HEK293 (cell line): ENCODE measurements around the gene OR56A3.

ENCODE experiments used
- CTCF ChIA-PET: fragments of 350-600 bp; formaldehyde crosslinking; extraction: SDS; loops from one replicate; lab custom pipeline; 2021; ENCODE audit warnings: antibody characterized with exemption; lab: Yijun Ruan, JAX
- POLR2A ChIA-PET: fragments of 300-600 bp; formaldehyde crosslinking; extraction: SDS; loops from one replicate; lab custom pipeline; 2020; ENCODE audit warnings: antibody characterized with exemption, inconsistent platforms; lab: Yijun Ruan, JAX
- H3K27ac ChIP-seq: fragments of 200-500 bp; sonication (Bioruptor generic); 2 replicates; pipeline ENCODE4 v1.5.1; 2014; ENCODE audit warnings: low read depth, low read length, control low read depth, inconsistent platforms; ENCODE audit errors: extremely low read depth
- H3K36me3 ChIP-seq, 2 experiments: fragments of 200-500 bp in 1 of 2; sonication (Bioruptor generic) in 1 of 2; 1 replicate in 1 of 2; 2 replicates in 1 of 2; pipeline ENCODE4 v1.5.1; 2014 to 2017; ENCODE audit warnings: inconsistent platforms in 2 of 2, low read length in 2 of 2; ENCODE audit not compliant: control insufficient read depth in 2 of 2, insufficient read depth in 1 of 2
- H3K4me1 ChIP-seq: fragments of 200-500 bp; sonication (Bioruptor generic); 2 replicates; pipeline ENCODE4 v1.5.1; 2014; ENCODE audit warnings: mild to moderate bottlenecking, low read length, inconsistent platforms; ENCODE audit not compliant: control insufficient read depth, insufficient read depth
- H3K4me3 ChIP-seq: 2 replicates; pipeline ENCODE4 v1.5.1; 2011; ENCODE audit warnings: low read depth, mild to moderate bottlenecking, control low read depth, low read length, moderate library complexity
- H3K9me3 ChIP-seq: fragments of 200-500 bp; sonication (Bioruptor generic); 2 replicates; pipeline ENCODE4 v1.5.1; 2014; ENCODE audit warnings: low read depth, low read length, inconsistent platforms; ENCODE audit not compliant: control insufficient read depth, insufficient read depth
- BCL11A ChIP-seq: fragments of 450-650 bp; formaldehyde crosslinking; IDR thresholded peaks from 2 replicates; pipeline ENCODE4 v1.5.1; 2016; ENCODE audit warnings: low read depth, missing biosample characterization, missing genetic modification characterization
- HOXD13 ChIP-seq: sonication (generic); formaldehyde crosslinking; IDR thresholded peaks from 2 replicates; pipeline ENCODE4 v1.8.0; 2022; ENCODE audit warnings: missing genetic modification reagents, borderline replicate concordance
- KLF7 ChIP-seq: fragments of 450-650 bp; formaldehyde crosslinking; IDR thresholded peaks from 2 replicates; pipeline ENCODE4 v1.5.1; 2016; ENCODE audit warnings: missing biosample characterization, missing genetic modification characterization, borderline replicate concordance
- PRDM10 ChIP-seq: fragments of 450-650 bp; formaldehyde crosslinking; IDR thresholded peaks from 2 replicates; pipeline ENCODE4 v1.5.1; 2016; ENCODE audit warnings: missing biosample characterization, missing genetic modification characterization
- REPIN1 ChIP-seq: fragments of 450-650 bp; formaldehyde crosslinking; IDR thresholded peaks from 2 replicates; pipeline ENCODE4 v1.5.1; 2017; ENCODE audit warnings: missing biosample characterization, missing genetic modification characterization, low read depth
- SCRT2 ChIP-seq: fragments of 450-650 bp; formaldehyde crosslinking; IDR thresholded peaks from 2 replicates; pipeline ENCODE4 v1.5.1; 2016; ENCODE audit warnings: missing biosample characterization, missing genetic modification characterization
- ZBTB17 ChIP-seq: fragments of 450-650 bp; formaldehyde crosslinking; IDR thresholded peaks from 2 replicates; pipeline ENCODE4 v1.5.1; 2016; ENCODE audit warnings: missing biosample characterization, missing genetic modification characterization
- ZNF10 ChIP-seq: fragments of 450-650 bp; formaldehyde crosslinking; IDR thresholded peaks from 2 replicates; pipeline ENCODE4 v1.5.1; 2017; ENCODE audit warnings: missing biosample characterization, missing genetic modification characterization
- ZNF174 ChIP-seq: fragments of 450-650 bp; formaldehyde crosslinking; IDR thresholded peaks from 2 replicates; pipeline ENCODE4 v1.5.0; 2017; ENCODE audit warnings: missing biosample characterization, mild to moderate bottlenecking, missing genetic modification characterization
- ZNF19 ChIP-seq: fragments of 450-650 bp; formaldehyde crosslinking; IDR thresholded peaks from 2 replicates; pipeline ENCODE4; 2016; ENCODE audit warnings: missing biosample characterization, missing genetic modification characterization, low read depth
- ZNF239 ChIP-seq: fragments of 450-650 bp; formaldehyde crosslinking; IDR thresholded peaks from 2 replicates; pipeline ENCODE4 v1.5.1; 2016; ENCODE audit warnings: missing biosample characterization, missing genetic modification characterization
- ZNF350 ChIP-seq: fragments of 450-650 bp; formaldehyde crosslinking; IDR thresholded peaks from 2 replicates; pipeline ENCODE4 v1.5.0; 2017; ENCODE audit warnings: missing biosample characterization, mild to moderate bottlenecking, missing genetic modification characterization
- ZNF514 ChIP-seq: fragments of 450-650 bp; formaldehyde crosslinking; IDR thresholded peaks from 2 replicates; pipeline ENCODE4 v1.5.1; 2016; ENCODE audit warnings: missing biosample characterization, missing genetic modification characterization
- ZNF555 ChIP-seq: fragments of 450-650 bp; formaldehyde crosslinking; conservative IDR thresholded peaks from 2 replicates; pipeline ENCODE4 v1.5.1; 2017; ENCODE audit warnings: missing biosample characterization, mild to moderate bottlenecking, missing genetic modification characterization, inconsistent platforms
- ZNF610 ChIP-seq: fragments of 450-650 bp; formaldehyde crosslinking; IDR thresholded peaks from 2 replicates; pipeline ENCODE4 v1.5.1; 2016; ENCODE audit warnings: missing biosample characterization, missing genetic modification characterization, borderline replicate concordance
- ZNF626 ChIP-seq: fragments of 450-650 bp; sonication (Bioruptor Pico); formaldehyde crosslinking; IDR thresholded peaks from 2 replicates; pipeline ENCODE4 v1.5.1; 2018; ENCODE audit warnings: missing biosample characterization, missing genetic modification characterization, inconsistent platforms
- ZNF768 ChIP-seq: fragments of 450-650 bp; formaldehyde crosslinking; IDR thresholded peaks from 2 replicates; pipeline ENCODE4 v1.5.1; 2018; ENCODE audit warnings: missing biosample characterization, mild to moderate bottlenecking, missing genetic modification characterization
- ZNF792 ChIP-seq: fragments of 450-650 bp; formaldehyde crosslinking; IDR thresholded peaks from 2 replicates; pipeline ENCODE4 v1.5.1; 2016; ENCODE audit warnings: missing biosample characterization, missing genetic modification characterization
- ZNF830 ChIP-seq: fragments of 450-650 bp; IDR thresholded peaks from 2 replicates; pipeline ENCODE4 v1.5.0; 2018; ENCODE audit warnings: missing biosample characterization, missing genetic modification characterization, low read depth, mild to moderate bottlenecking, moderate library complexity
- TF ChIP-seq, protein P1 (sequence below): fragments of 450-650 bp; formaldehyde crosslinking; IDR thresholded peaks from 2 replicates; pipeline ENCODE4 v1.5.1; 2016; ENCODE audit warnings: missing biosample characterization, missing genetic modification characterization
- TF ChIP-seq, protein P2 (sequence below): fragments of 450-650 bp; formaldehyde crosslinking; conservative IDR thresholded peaks from 2 replicates; pipeline ENCODE4 v1.5.1; 2016; ENCODE audit warnings: low read depth, missing biosample characterization, missing genetic modification characterization
- TF ChIP-seq, protein P3 (sequence below): fragments of 450-650 bp; formaldehyde crosslinking; IDR thresholded peaks from 2 replicates; pipeline ENCODE4 v1.5.1; 2016; ENCODE audit warnings: missing biosample characterization, missing genetic modification characterization, borderline replicate concordance

The OR56A3 gene

GRCh38 chr11:5941951-5942350, at the start of gene OR56A3:
TSS of gene OR56A3 (plus strand) at chr11:5942251. CDS start at chr11:5947347, 5,096 bp downstream.
- no peaks in the 10 kb centered on the region for H3K36me3 ChIP-seq
- CTCF ChIA-PET = no interaction called here
- H3K4me1 ChIP-seq = no peaks in the 10 kb centered on the region
- POLR2A ChIA-PET = no interaction called here
- no peak for TF ChIP-seq ZNF239
- TF ChIP-seq, protein P1, sequence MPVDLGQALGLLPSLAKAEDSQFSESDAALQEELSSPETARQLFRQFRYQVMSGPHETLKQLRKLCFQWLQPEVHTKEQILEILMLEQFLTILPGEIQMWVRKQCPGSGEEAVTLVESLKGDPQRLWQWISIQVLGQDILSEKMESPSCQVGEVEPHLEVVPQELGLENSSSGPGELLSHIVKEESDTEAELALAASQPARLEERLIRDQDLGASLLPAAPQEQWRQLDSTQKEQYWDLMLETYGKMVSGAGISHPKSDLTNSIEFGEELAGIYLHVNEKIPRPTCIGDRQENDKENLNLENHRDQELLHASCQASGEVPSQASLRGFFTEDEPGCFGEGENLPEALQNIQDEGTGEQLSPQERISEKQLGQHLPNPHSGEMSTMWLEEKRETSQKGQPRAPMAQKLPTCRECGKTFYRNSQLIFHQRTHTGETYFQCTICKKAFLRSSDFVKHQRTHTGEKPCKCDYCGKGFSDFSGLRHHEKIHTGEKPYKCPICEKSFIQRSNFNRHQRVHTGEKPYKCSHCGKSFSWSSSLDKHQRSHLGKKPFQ (tag by site-specific recombination) = no peak
- no peak for TF ChIP-seq SCRT2 (tag by site-specific recombination)
- no peak for TF ChIP-seq ZNF514
- TF ChIP-seq ZNF610 = no peak
- TF ChIP-seq HOXD13 (CRISPR knock-in tag) = no peak
- TF ChIP-seq ZNF768 (tag by site-specific recombination) = no peak
- H3K4me3 ChIP-seq = no peak within 1 kb of the TSS
- H3K27ac ChIP-seq = no peak within 1 kb of the TSS
- no peaks in the 10 kb centered on the region for H3K9me3 ChIP-seq

DNA sequence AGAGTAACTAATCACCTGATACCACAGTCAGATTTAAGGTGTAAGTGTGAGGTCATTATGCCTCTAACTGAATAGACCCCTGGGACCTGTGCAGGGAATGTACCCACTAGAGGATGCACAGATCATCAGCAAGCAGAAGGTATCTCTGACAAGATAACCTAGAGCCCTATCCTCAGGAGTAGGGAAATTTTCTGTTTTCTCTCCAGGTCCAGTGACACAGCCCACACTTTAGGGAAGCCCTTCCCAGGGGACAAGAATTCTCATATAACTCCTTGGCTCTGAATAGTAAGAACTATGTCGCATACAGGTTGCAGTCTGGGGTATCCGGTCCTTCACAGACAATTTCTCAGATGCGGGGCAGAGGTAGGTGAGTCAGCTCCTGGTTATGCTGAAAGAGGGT, 49.1 kb upstream of the OR56A3 start, which contains the start of gene OR52E5:
Gene OR52E5, plus strand, starts transcription at position 301 of the 400 bp plus-strand sequence. CDS start 7,569 bp downstream, outside the sequence.
- Histone ChIP-seq H3K4me1 (no peaks in the 10 kb centered on the region), H3K36me3 (no peaks in the 10 kb centered on the region), H3K27ac (no peak within 1 kb of the TSS), H3K4me3 (no peak within 1 kb of the TSS), H3K9me3 (no peaks in the 10 kb centered on the region)
- ChIA-PET POLR2A (no interaction called here), CTCF (interaction anchor here (1.4 kb wide), 1 partner anchor 9 kb away, joined by 4 read pairs; no protein-coding TSS in a partner anchor)
- TF ChIP-seq HOXD13 (CRISPR knock-in tag) (no peak), ZNF555 (no peak), KLF7 (tag by site-specific recombination) (no peak), ZNF10 (no peak), BCL11A (tag by site-specific recombination) (no peak), ZNF350 (tag by site-specific recombination) (no peak), ZNF174 (tag by site-specific recombination) (no peak), ZNF19 (no peak), ZNF830 (no peak), REPIN1 (tag by site-specific recombination) (no peak)
- TF ChIP-seq, protein P2, sequence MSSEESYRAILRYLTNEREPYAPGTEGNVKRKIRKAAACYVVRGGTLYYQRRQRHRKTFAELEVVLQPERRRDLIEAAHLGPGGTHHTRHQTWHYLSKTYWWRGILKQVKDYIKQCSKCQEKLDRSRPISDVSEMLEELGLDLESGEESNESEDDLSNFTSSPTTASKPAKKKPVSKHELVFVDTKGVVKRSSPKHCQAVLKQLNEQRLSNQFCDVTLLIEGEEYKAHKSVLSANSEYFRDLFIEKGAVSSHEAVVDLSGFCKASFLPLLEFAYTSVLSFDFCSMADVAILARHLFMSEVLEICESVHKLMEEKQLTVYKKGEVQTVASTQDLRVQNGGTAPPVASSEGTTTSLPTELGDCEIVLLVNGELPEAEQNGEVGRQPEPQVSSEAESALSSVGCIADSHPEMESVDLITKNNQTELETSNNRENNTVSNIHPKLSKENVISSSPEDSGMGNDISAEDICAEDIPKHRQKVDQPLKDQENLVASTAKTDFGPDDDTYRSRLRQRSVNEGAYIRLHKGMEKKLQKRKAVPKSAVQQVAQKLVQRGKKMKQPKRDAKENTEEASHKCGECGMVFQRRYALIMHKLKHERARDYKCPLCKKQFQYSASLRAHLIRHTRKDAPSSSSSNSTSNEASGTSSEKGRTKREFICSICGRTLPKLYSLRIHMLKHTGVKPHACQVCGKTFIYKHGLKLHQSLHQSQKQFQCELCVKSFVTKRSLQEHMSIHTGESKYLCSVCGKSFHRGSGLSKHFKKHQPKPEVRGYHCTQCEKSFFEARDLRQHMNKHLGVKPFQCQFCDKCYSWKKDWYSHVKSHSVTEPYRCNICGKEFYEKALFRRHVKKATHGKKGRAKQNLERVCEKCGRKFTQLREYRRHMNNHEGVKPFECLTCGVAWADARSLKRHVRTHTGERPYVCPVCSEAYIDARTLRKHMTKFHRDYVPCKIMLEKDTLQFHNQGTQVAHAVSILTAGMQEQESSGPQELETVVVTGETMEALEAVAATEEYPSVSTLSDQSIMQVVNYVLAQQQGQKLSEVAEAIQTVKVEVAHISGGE (tag by site-specific recombination) = no peak

DNA sequence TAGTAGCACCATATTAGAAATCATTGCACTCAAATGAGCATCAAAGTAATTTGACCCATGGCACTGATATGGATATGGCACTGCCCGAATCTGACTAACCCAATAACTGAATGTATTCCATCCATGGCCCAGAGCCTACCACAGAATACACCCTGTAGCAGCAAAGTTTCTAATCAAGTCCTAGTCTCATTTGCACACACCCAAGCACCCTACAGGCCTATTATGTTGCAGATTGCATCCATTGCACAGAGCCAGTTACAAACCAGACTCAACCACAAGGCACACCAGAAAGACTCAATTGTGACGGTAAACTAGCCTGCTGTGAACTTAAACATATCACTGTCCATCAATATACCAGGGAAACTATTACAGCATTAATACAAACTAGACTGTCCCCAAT, 42.5 kb upstream of the OR56A3 start:
- Histone ChIP-seq H3K4me3 (no peak overlapping the region), H3K27ac (no peak overlapping the region), H3K36me3 (no peaks in the 10 kb centered on the region), H3K9me3 (no peaks in the 10 kb centered on the region), H3K4me1 (no peaks in the 10 kb centered on the region)
- ChIA-PET POLR2A (no interaction called here), CTCF (no interaction called here)
- TF ChIP-seq ZNF626 (tag by site-specific recombination) (no peak), ZNF792 (tag by site-specific recombination) (no peak), ZNF610 (no peak), PRDM10 (no peak), ZBTB17 (no peak)
- TF ChIP-seq, protein P3, sequence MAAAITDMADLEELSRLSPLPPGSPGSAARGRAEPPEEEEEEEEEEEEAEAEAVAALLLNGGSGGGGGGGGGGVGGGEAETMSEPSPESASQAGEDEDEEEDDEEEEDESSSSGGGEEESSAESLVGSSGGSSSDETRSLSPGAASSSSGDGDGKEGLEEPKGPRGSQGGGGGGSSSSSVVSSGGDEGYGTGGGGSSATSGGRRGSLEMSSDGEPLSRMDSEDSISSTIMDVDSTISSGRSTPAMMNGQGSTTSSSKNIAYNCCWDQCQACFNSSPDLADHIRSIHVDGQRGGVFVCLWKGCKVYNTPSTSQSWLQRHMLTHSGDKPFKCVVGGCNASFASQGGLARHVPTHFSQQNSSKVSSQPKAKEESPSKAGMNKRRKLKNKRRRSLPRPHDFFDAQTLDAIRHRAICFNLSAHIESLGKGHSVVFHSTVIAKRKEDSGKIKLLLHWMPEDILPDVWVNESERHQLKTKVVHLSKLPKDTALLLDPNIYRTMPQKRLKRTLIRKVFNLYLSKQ (tag by site-specific recombination) = no peak
